Right lobe of liver (tissue), 6 donors: Measurements from ENCODE around the gene SCUBE2. TPM values are rescaled to one million over a fixed set of nuclear protein-coding genes. Genes with fewer than 3 reads are reported as not detected.

ENCODE experiments used
- ATAC-seq, 4 donors: fragments of 200-7000 bp; cut with Tn5 transposase; one replicate each; pipeline ENCODE4 v1.9.1; 2020; ENCODE audit warnings: mild to moderate bottlenecking in 4 of 4, moderate library complexity in 4 of 4
- DNase-seq, 3 donors: peaks; one replicate each; pipeline ENCODE4 v3.0.0-alpha.2; 2020
- H3K27ac ChIP-seq, 3 donors: fragments of 200-600 bp; one replicate each; pipeline ENCODE4 v1.8.0; 2022
- H3K27me3 ChIP-seq, 2 donors: fragments of 200-600 bp; one replicate each; pipeline ENCODE4 v1.8.0; 2022
- H3K36me3 ChIP-seq, 4 donors: fragments of 200-600 bp; sonication (generic) in 1 of 4; one replicate each; pipeline versions ENCODE4 v1.5.1 to v1.8.0; 2017 to 2022; ENCODE audit warnings: control low read depth in 1 of 4
- H3K4me1 ChIP-seq, 4 donors: fragments of 200-600 bp; sonication (generic) in 1 of 4; one replicate each; pipeline versions ENCODE4 v1.5.1 to v1.8.0; 2017 to 2022; ENCODE audit warnings: control low read depth in 1 of 4
- H3K4me3 ChIP-seq, 3 donors: fragments of 200-600 bp; one replicate each; pipeline ENCODE4 v1.8.0; 2022
- H3K9me3 ChIP-seq, 4 donors: fragments of 200-600 bp; sonication (generic) in 1 of 4; one replicate each; pipeline versions ENCODE4 v1.5.1 to v1.8.0; 2017 to 2022; ENCODE audit warnings: control low read depth in 1 of 4
- POLR2A ChIP-seq: fragments of 450-650 bp; IDR thresholded peaks from one replicate; pipeline ENCODE4 v1.6.1; 2017; ENCODE audit warnings: antibody characterized with exemption, mild to moderate bottlenecking
- WGBS: methylation state at CpG from one replicate; pipeline ENCODE4 v1.1.6; 2018; ENCODE audit warnings: low coverage, low lambda C conversion rate; ENCODE audit not compliant: insufficient coverage; ENCODE audit errors: missing lambda C conversion rate; 5-methylcytosine and 5-hydroxymethylcytosine counted together
- intact Hi-C, 2 donors: fragments of 100-400 bp; cut with DNase I; formaldehyde crosslinking; loops; one replicate each; pipeline versions ENCODE4 v1.11.2 to v1.14.1; 2022
- total RNA-seq, 6 experiments: library from RNA; depleted of rRNA in 2 of 6; stranded (reverse); fragments of >200 nt in 2 of 6; fragmentation: NEBNext Ultra II Directional in 3 of 6; extraction: Animal tissue kit (Norgen Biotek cat#: 25700) in 3 of 6; gene quantifications; one replicate each; pipeline versions ENCODE4 v1.1.0 to v1.2.4, GENCODE V29; 2016 to 2023
- TF ChIP-seq, protein P1 (sequence below), 4 donors: fragments of 200-600 bp in 3 of 4; fragments of 450-650 bp in 1 of 4; IDR thresholded peaks; one replicate each; pipeline versions ENCODE4 v1.5.1 to v1.8.0; 2016 to 2022; ENCODE audit warnings: antibody characterized with exemption in 4 of 4, mild to moderate bottlenecking in 2 of 4
- donor health status: DM: no; HTN: yes; CAD: no.
- donor health status: DM: no; HTN: no; CAD: no.
- donor health status: DM: no; HTN: no; CAD: no.
- donor health status: DM: no; HTN: yes; CAD: no.
- donor health status: DM: no; HTN: yes; CAD: no.

SCUBE2 gene
- total RNA-seq, 6 experiments from 2014 or later: 0.19 to 1.1 (median 0.32) TPM

- TF ChIP-seq POLR2A: no peak
- TF ChIP-seq, protein P1, sequence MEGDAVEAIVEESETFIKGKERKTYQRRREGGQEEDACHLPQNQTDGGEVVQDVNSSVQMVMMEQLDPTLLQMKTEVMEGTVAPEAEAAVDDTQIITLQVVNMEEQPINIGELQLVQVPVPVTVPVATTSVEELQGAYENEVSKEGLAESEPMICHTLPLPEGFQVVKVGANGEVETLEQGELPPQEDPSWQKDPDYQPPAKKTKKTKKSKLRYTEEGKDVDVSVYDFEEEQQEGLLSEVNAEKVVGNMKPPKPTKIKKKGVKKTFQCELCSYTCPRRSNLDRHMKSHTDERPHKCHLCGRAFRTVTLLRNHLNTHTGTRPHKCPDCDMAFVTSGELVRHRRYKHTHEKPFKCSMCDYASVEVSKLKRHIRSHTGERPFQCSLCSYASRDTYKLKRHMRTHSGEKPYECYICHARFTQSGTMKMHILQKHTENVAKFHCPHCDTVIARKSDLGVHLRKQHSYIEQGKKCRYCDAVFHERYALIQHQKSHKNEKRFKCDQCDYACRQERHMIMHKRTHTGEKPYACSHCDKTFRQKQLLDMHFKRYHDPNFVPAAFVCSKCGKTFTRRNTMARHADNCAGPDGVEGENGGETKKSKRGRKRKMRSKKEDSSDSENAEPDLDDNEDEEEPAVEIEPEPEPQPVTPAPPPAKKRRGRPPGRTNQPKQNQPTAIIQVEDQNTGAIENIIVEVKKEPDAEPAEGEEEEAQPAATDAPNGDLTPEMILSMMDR (IDR thresholded peaks at IDR 0.05): no peak
- Histone ChIP-seq H3K4me1 (no peaks in the 10 kb centered on the region), H3K4me3 (no peak overlapping the region), H3K9me3 (no peaks in the 10 kb centered on the region), H3K27me3 (no peaks in the 10 kb centered on the region), H3K36me3 (no peaks in the 10 kb centered on the region), H3K27ac (no peak overlapping the region)
- intact Hi-C loops: no loop called here
- WGBS: no CpG with 5 or more reads among the region's 4 CpGs
- ATAC-seq (no peak), DNase-seq (no peak)
Observed at GRCh38 chr11:9075556-9075955, 15.8 kb downstream of the SCUBE2 start.

DNA sequence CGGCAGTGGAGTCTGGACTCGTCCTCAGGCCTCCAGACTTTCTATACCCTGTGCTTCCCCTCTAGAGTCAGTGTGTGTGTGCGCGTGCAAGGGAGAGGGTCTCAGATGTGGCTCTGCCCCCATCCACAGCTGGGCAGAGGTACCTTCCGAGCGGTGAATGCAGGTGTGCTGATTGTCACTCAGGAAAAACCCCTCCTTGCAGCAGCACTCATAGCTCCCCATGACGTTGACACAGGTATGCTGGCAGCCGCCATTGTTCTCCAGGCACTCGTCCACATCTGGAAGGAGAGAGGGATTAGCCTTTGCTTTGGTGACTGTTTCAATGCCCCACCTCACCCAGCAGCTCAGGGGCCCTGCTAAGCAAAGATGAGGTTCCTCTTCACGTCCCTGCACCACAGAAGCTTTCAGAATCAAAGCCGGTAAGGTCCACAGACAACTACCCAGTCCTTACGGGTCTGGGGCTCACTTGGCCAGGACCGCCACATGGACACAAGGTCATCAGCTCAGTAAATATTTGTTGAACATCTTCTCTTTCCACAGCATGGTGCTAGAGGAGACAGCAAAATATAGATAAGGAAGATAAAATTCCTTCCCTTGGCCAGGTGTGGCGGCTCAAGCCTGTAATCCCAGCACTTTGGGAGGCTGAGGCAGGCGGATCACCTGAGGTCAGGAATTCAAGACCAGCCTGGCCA, 16.9 kb downstream of the SCUBE2 start:
- Histone ChIP-seq H3K27ac (no peak overlapping the region), H3K9me3 (no peaks in the 10 kb centered on the region), H3K4me3 (no peak overlapping the region), H3K27me3 (no peaks in the 10 kb centered on the region), H3K4me1 (no peaks in the 10 kb centered on the region), H3K36me3 (no peaks in the 10 kb centered on the region)
- TF ChIP-seq, protein P1 (IDR thresholded peaks at IDR 0.05): no peak
- TF ChIP-seq POLR2A: no peak
- intact Hi-C loops: no loop called here
- DNase-seq: no peak
- ATAC-seq: no peak
- WGBS: 54% methylated on average over 4 of the region's 15 CpGs

DNA sequence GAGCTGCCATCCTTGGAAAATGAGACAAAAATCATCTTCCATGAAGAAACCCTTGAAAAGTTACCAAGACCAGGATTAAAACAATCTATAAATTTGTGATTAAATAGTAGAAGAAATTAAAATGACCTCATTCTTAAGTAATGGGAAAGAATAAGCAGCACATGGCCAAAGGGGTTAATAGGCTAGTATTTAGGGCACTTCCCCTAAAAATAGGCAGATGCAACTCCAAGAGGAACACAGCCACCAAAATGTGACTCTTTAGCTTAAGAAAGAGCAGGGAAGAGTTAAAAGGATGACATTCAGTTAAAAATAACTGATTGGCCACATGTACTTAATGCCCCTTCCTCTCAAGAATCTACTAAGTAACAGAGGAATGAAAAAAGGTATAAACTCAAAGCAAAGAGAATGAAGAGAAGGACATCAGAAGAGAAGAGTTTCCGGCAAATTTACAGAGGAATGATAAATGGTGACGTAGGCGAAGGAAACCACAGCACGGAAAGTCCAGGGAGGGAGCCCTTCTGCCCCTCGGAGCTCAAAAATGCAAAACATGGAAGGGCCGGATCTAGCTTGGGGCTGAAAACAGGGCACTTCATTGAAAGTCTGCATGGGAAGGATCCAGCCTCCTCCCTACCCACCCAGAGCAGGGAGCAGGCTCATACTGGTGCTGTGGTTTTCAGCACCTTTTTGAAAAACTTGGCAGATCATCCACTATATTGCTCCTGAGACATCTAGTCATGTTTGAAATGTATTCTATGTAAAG, 17.8 kb downstream of the SCUBE2 start:
- TF ChIP-seq, protein P1 (IDR thresholded peaks at IDR 0.05): no peak
- no peak for TF ChIP-seq POLR2A
- no peaks in the 10 kb centered on the region for H3K9me3 ChIP-seq
- 77% methylated on average over 6 of the region's 6 CpGs for WGBS
- H3K4me3 ChIP-seq: no peak overlapping the region
- no peaks in the 10 kb centered on the region for H3K36me3 ChIP-seq
- intact Hi-C loops: no loop called here
- no peak overlapping the region for H3K27ac ChIP-seq
- no peaks in the 10 kb centered on the region for H3K4me1 ChIP-seq
- no peak for ATAC-seq
- H3K27me3 ChIP-seq: no peaks in the 10 kb centered on the region
- DNase-seq: no peak

- intact Hi-C loops: no loop called here
- H3K36me3 ChIP-seq: no peaks in the 10 kb centered on the region
- DNase-seq: no peak
- TF ChIP-seq POLR2A: no peak
- TF ChIP-seq, protein P1 (IDR thresholded peaks at IDR 0.05): no peak
- H3K4me1 ChIP-seq: no peaks in the 10 kb centered on the region
- no peak overlapping the region for H3K4me3 ChIP-seq
- no peaks in the 10 kb centered on the region for H3K27me3 ChIP-seq
- 57% methylated on average over 4 of the region's 7 CpGs for WGBS
- no peak overlapping the region for H3K27ac ChIP-seq
- H3K9me3 ChIP-seq: no peaks in the 10 kb centered on the region
- ATAC-seq: no peak
Observed at GRCh38 chr11:9072626-9073176, 18.7 kb downstream of the SCUBE2 start.
